Purkinje cell (primary cell): ENCODE results near the gene SCN10A. TPM values are rescaled to one million over a fixed set of nuclear protein-coding genes. Genes with fewer than 3 reads are reported as not detected.

Experiments
- polyA plus RNA-seq: library from polyadenylated mRNA; unstranded; fragments of >200 nt; fragmentation: Nextera tagmentation; gene quantifications from 2 replicates; pipeline ENCODE4 v1.2.1, GENCODE V29; 2014

SCN10A gene
- not detected in 2 replicates for polyA plus RNA-seq

DNA sequence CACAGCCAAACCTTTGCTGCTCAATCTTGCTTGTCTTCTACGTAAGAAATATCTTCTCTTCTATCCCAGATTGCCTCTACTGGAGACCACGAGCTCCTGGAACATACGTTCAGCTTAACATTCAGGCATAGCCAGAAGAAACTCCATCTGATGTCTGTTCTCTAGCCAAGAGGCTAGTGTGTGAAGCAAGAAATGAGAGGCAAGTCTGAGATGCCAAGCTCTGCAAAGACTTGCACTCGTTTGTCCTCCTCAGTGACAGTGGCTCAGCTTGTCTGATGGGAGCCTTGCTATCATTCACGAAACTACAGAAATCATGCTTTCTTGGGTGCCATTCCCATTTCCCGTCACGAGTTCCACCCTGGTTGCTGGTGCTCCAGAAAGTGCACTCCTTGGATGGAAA, at the start of gene SCN10A:
Gene SCN10A, minus strand, starts transcription at position 192 of the 400 bp plus-strand sequence. CDS start 22,207 bp downstream, outside the sequence.

DNA sequence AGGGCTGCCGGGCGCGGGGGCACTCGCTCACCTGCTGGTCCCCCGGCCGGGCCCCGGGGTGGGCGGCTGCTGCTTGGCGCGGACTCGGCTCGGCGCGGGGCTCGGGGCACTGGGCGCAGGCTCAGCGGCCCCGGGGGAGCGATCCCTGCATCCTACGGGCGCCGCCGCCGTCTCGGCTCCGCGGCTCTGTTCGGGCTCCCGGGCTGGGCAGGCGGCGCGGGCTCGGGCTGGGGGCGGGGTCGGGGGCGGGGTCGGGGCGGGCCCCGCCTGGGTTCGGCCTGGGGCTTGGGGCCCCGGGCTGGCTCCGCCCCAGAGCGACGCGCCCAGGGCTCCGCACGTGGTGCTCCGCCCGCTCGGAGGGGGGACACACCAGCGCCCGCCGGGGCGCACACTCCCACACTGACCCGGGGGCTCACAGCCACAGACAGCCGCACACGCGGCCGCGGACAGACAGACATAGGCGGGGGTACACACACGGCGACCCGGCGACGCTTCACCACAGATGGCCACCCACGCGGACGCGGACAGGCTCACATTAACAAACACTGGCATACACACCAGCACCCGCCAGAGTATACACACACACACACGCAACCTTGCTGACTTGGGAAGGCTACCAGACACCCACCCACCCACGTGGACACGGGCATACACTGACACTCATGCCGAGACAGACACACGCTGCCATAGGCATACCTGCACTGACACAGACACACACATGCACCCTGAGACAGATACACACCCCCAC, 166.3 kb downstream of the SCN10A start, which contains the start of gene SCN5A:
Gene SCN5A, minus strand, starts transcription at position 188 of the 748 bp plus-strand sequence. CDS start 16,380 bp downstream, outside the sequence.

Other genes with a start within 250 kb of the SCN10A start
- gene SCN5A, start 166.5 kb downstream of the SCN10A start, polyA plus RNA-seq: not detected in 2 replicates
- gene SCN11A, start 235.7 kb upstream of the SCN10A start, polyA plus RNA-seq: 0.66 and 0.69 TPM in 2 replicates
- gene WDR48, start 235.8 kb upstream of the SCN10A start, polyA plus RNA-seq: 26.3 and 96.4 TPM in 2 replicates